Kidney epithelial cell (primary cell): ENCODE results near the gene TTLL12. TPM values are rescaled to one million over a fixed set of nuclear protein-coding genes. Genes with fewer than 3 reads are reported as not detected.
A peak's percentile ranks its signal among the peaks of the same experiment; 100 is the strongest.

ENCODE experiments used
- DNase-seq: peaks from one replicate; pipeline ENCODE4 v3.0.0-alpha.2; 2010; ENCODE audit warnings: low read depth
- H3K27me3 ChIP-seq: 2 replicates; pipeline ENCODE4 v1.6.0; 2011; ENCODE audit warnings: low read length; ENCODE audit not compliant: control insufficient read depth, insufficient read depth
- H3K36me3 ChIP-seq: 2 replicates; pipeline ENCODE4 v1.5.1; 2011; ENCODE audit warnings: low read length; ENCODE audit not compliant: control insufficient read depth, insufficient read depth
- H3K4me3 ChIP-seq: 2 replicates; pipeline ENCODE4 v1.5.1; 2011; ENCODE audit warnings: low read depth, mild to moderate bottlenecking, control low read depth, low read length
- total RNA-seq: library from RNA; depleted of rRNA; stranded (reverse); fragments of >200 nt; gene quantifications from 2 replicates; pipeline ENCODE4 v1.2.3, GENCODE V29; 2015
- TF ChIP-seq, protein P1 (sequence below): IDR thresholded peaks from 2 replicates; pipeline ENCODE4 v1.5.1; 2011; ENCODE audit warnings: mild to moderate bottlenecking, moderate library complexity, low read length, control low read depth, inconsistent platforms; ENCODE audit not compliant: insufficient read depth, poor library complexity, severe bottlenecking

Gene TTLL12
- total RNA-seq, 1 donor from 2014 or later, result 46.2 TPM

- no peak for DNase-seq
- H3K36me3 ChIP-seq, result no peaks in the 10 kb centered on the region
- peaks cover 23% of the 10 kb centered on the region for H3K27me3 ChIP-seq
- TF ChIP-seq, protein P1, sequence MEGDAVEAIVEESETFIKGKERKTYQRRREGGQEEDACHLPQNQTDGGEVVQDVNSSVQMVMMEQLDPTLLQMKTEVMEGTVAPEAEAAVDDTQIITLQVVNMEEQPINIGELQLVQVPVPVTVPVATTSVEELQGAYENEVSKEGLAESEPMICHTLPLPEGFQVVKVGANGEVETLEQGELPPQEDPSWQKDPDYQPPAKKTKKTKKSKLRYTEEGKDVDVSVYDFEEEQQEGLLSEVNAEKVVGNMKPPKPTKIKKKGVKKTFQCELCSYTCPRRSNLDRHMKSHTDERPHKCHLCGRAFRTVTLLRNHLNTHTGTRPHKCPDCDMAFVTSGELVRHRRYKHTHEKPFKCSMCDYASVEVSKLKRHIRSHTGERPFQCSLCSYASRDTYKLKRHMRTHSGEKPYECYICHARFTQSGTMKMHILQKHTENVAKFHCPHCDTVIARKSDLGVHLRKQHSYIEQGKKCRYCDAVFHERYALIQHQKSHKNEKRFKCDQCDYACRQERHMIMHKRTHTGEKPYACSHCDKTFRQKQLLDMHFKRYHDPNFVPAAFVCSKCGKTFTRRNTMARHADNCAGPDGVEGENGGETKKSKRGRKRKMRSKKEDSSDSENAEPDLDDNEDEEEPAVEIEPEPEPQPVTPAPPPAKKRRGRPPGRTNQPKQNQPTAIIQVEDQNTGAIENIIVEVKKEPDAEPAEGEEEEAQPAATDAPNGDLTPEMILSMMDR, result no peak
- no peak overlapping the region for H3K4me3 ChIP-seq
Measured at GRCh38 chr22:43231724-43232034, 44.7 kb upstream of the TTLL12 start.

DNA sequence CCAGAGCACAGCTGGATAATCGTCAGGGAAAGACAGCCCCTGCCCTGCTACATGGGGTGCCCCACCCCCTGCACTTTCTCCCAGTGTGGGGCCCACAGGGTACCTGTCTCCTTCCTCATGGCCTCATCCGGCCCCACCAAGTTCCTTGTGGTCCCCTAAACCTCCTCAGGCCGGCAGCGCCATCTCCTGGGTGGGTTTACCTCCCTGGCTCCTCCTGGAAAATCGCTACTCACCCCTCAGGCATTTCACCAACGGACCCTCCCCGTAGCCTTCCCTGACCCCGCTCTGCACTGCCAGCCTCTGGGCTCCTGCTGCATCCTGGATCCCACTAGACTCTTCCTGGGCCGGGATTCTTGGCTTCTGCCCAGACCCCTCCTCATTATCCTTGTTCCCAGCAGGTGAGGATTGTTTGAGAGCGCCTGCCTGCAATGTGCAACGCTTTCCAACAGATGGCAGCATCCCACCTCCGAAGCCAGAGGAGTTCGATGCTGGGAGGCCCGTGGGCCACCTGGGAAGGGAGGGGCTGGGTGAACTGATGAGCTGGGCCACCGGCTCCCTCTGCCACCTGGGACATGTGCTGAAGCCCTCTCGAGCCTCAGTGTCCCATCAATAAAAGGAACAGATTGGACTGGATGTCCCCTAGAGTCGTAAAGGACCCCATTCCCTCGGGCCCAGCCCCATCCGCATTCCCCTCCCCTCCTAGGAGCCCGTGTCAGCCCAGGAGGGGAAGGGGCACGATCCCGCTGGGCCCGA lies 44.2 kb upstream of the TTLL12 start:
- H3K27me3 ChIP-seq, result peaks cover 25% of the 10 kb centered on the region

GRCh38 chr22:43230571-43230970 lies 43.6 kb upstream of the TTLL12 start:
- no peak for DNase-seq
- no peaks in the 10 kb centered on the region for H3K36me3 ChIP-seq
- TF ChIP-seq, protein P1, result no peak
- H3K4me3 ChIP-seq, result no peak overlapping the region
- peaks cover 25% of the 10 kb centered on the region for H3K27me3 ChIP-seq

More for the DNA sequence above, 44.2 kb upstream of the TTLL12 start:
- Histone ChIP-seq H3K36me3 (no peaks in the 10 kb centered on the region), H3K4me3 (no peak overlapping the region)
- DNase-seq, result no peak
- TF ChIP-seq, protein P1, result peak; percentile 88

GRCh38 chr22:43228863-43229262 lies 41.9 kb upstream of the TTLL12 start:
- Histone ChIP-seq H3K4me3 (no peak overlapping the region), H3K36me3 (no peaks in the 10 kb centered on the region), H3K27me3 (peaks cover 22% of the 10 kb centered on the region)
- DNase-seq, result no peak
- TF ChIP-seq, protein P1, result no peak

DNA sequence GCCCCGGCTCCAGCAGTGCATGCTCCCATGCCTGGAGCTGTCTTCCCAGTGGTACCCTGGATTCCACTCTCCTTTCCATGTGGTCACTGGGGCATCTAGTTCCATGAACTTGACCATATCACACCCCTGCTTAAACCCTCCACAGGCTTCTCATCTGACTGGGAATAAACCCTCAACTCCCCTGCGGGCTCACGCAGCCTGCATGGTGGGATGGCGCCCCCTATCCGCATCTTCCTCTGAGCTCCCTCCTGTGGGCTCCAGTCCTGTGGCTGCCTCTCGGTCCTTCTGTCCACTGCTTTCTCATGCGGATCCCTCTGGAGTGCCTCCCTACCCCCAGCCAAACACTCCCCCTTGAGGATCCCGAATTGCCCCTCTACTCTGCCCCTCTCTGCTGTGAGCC lies 41.4 kb upstream of the TTLL12 start:
- peaks cover 22% of the 10 kb centered on the region for H3K27me3 ChIP-seq
- no peak overlapping the region for H3K4me3 ChIP-seq
- no peaks in the 10 kb centered on the region for H3K36me3 ChIP-seq
- no peak for DNase-seq
- TF ChIP-seq, protein P1, result peak; percentile 62

DNA sequence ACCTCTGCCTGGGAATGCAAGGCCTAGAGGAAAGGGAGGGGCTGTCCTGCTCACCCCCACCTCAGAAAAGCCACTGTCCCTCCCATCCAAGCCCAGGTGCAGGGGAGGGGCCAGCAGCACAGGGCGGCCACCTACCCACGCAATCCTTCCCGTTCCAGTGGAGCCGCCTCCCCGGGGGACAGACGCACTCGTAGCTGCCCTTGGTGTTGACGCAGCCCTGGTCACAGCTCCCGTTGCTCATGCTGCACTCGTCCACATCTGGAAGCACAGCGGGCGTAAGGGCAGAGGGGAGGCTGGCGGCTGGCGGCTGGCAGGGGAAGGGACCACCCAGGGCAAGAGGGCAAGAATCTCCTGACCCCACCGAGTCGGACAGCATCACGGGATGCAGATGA lies 40.3 kb upstream of the TTLL12 start:
- Histone ChIP-seq H3K4me3 (no peak overlapping the region), H3K36me3 (no peaks in the 10 kb centered on the region), H3K27me3 (peaks cover 20% of the 10 kb centered on the region)
- TF ChIP-seq, protein P1, result no peak
- DNase-seq, result no peak
